ENCODE results near the gene ABCC1.
"Not testable (repeated sequence)": the region's sequence is repeated elsewhere in the genome, so short reads cannot be mapped to it uniquely, and the experiment has no call there.

The ABCC1 gene

DNA sequence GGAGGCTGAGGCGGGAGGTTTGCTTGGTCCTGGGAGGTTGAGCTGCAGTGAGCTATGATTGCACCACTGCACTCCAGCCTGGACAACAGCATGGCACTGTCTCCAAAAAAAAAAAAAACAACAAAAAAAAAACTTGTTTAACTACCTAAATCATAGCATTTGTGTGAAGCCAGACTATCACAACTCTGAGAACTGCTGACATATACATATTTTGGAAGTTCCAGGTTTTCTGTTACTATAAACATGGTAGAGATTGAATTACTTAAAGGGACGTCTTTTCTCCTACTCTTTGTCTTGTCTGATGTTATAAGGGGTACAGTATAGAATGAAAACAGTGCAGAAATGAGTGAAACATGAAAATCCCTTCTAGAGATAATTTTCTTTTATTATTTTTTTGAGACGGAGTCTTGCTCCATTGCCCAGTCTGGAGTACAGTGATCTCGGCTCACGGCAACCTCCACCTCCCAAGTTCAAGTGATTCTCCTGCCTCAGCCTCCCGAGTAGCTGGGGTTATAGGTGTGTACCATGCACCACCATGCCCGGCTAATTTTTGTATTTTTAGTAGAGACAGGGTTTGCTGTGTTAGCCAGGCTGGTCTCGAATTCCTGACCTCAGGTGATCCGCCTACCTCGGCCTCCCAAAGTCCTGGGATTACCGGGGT, 18.4 kb downstream of the ABCC1 start:
- DNase-seq = no peak

DNA sequence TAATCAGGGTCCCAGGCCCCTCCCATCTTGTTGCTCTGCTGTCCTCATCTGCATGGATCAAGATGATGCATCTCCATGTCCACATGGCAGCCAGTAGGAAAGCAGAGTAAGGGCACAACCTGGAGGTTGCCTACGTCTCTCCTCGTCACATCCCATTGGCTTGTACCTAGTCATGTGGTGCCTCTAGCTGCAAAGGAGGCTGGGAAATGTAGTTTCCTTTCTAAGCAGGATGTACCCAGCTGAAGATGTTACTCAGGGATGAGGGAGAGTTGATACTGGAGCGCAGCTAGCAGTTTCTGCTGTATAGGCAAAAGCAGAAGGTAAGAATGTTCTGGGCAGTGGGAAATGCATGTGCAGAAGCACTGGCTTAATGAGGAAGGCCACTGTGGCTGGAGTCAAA, 20.8 kb downstream of the ABCC1 start:
- peak; percentile 26 for DNase-seq

DNA sequence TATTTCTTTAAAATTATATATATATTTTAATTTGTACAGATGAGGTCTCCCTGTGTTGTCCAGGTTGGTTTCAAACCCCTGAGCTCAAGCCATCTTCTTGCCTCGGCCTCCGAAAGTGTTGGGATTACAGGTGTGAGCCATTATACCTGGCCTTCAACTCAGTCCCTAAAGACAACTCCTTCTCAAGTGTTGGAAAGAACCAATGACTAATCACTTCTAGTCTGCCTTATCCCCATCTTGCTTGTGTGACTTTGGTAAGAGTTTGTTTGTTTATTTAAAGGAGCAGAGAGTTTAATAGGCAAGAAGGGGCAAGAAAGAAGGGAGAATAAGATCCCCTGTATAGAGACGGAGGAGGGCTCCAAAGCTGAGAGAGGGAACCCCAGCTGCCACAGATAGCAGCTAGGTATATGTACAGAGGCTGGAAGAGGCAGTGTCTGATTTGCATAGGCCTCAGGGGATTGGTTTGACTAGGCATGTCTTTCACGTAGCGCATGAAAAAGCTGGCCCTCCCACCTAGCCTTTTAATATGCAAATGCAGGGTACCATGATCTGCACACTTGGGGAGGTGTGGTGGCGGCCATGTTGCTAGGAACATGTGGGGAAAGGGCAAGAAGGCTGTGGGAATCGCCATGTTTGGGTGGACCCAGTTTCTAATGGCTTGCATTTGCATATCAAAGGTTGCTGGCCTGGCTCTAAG, 21.5 kb downstream of the ABCC1 start:
- DNase-seq = no peak

DNA sequence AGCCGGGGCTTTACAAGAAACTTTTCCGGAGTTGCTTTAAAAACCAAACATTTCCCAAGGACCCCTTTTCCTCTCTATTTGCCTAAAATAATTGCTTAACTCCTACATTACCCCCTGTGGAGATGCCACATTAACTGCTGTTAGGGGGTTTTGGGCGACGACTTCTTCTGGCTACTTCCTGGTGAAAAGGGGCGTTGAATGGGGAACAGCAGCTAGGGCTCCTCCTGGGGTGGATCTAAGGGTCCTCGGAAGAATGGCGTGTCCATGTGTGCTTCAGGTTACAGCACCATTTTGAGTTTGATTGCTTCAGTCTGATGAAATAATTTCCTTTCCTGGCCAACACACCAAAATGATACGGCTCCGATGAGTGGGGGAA, 22.0 kb downstream of the ABCC1 start:
- DNase-seq = no peak

DNA sequence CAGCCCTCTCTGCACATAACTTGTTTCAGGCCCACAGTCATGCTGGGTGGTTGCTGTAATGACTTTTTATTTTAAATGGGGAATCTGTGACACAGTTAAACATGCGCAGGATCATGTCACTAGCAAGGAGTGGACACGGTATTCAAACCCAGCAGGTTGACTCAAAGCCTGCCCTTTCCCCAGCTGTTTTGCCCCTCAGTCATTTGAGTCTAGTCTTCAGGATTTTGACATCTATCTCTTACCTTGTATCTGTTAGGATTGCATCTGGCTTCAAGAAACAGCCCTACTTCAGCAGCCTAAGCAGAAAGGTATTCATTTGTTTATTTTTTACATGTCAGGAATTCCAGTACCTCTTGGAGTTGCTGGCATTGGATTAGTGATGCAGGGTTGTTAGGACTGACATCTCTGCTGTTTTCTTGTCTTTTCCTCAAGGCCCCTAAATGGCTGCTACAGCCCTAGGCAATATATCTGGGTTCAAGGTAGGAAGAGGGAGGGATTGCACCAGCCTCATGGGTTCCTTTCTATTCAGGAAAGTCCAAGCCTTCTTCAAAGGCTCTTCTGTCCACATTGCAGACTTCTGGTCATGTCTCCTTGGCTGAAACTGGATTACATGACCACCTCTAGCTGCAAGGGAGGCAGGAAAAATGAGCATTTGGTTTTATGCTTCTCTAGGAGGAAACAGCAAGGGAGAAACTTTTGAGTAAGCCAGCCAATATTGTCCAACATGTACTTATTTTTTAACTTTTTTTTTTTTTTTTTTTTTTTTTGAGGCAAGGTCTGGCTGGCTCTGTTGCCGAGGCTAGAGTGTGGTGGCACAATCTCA, 22.8 kb downstream of the ABCC1 start:
- no peak for DNase-seq

DNA sequence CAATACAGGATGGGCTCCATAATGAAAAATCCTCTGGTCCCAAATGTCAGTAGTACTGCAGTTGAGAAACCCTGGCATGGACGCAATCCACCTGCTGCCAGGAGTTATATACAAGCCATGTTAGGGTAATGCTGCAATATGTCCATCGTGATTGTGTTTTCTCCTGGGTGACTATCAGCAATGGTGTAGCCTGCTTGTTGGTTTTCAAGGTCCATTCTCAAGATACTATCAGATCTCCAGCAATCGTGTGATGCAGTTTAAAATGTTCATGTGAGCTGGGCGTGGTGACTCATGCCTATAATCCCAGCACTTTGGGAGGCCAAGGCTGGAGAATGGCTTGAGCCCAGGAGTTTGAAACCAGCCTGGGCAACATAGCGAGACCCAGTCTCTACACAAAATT, 24.0 kb downstream of the ABCC1 start:
- DNase-seq = no peak

GRCh38 chr16:15974057-15974456, 24.6 kb downstream of the ABCC1 start:
- DNase-seq = no peak

DNA sequence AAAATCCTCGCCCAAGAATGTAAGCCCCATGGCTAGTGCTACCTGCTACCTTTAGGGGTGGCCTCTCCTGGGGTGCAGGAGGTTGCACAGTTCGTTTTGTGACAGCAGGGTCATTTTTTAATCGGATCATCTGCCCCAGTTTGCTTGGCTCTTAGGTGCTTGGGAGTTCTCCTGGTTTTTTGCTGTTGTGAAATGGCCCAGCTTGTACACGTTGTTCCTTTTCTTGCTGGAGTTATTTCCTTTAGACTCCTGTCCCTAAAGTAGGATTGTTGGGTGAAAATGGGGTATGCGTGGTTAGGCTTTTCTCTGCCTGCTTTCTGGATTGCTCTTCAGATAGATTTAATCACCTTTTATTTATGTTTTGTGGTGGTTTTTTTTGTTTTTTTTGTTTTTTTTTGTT, 25.8 kb downstream of the ABCC1 start:
- no peak for DNase-seq

- DNase-seq = no peak
Measured at GRCh38 chr16:15976225-15976812, 26.9 kb downstream of the ABCC1 start.

- DNase-seq = no peak
Measured at GRCh38 chr16:15976929-15977637, 27.7 kb downstream of the ABCC1 start.

DNA sequence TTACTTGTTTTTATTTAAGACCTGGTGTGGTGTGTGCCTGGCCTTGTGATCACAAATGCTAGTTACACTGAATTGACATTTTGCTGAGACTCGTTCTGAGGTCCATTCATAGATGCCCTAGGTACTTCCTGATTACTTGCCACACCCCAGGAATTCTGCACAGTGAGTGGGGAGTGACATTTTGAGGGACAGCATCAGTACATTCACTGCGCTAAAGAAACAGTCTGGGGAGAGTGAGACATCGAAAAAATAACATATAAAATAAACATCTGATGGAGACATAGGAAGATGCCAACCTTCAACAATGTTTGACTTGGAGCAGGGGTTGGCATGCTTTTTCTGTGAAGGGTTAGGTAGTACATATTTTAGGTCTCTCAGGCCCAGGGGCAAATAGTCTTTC, 30.4 kb downstream of the ABCC1 start:
- no peak for DNase-seq

GRCh38 chr16:15980329-15980728, 30.9 kb downstream of the ABCC1 start:
- DNase-seq = no peak

DNA sequence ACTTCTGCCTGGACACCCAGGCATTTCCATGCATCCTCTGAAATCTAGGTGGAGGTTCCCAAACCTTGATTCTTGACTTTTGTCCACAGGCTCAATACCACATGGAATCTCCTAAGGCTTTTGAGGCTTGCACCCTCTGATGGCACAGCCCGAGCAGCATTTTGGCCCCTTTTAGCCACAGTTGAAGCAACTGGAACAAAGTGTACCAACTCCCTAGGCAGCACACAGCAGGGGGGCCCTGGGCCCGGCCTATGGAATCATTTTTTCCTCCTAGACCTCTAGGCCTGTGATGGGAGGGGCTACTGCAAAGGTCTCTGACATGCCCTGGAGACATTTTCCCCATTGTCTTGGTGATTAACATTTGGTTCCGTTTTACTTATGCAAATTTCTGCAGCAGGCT, 32.0 kb downstream of the ABCC1 start:
- DNase-seq = no peak

GRCh38 chr16:15982194-15982915, 32.9 kb downstream of the ABCC1 start:
- DNase-seq = not testable (repeated sequence)

DNA sequence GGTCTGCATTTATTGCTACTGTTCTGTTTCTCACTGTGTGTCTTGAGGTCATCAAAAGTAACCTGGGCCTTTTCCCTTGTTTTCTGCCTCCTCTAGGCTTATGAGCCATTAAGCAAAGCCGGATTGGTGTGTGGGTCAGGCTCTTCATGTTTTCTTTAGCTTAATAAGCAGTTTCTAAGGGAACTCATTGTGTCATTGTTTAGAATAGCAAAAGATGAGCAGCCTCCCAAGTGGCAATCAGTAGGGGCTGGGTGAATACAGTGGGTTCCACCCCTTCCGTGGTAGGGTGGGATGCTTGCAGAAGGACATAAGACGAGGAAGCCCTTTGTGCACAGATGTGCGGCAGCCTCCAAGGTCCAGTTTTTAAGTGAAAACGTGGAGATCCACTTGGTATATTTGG, 34.5 kb downstream of the ABCC1 start:
- no peak for DNase-seq

- no peak for DNase-seq
Measured at GRCh38 chr16:15985144-15985543, 35.7 kb downstream of the ABCC1 start.

- DNase-seq = no peak
Measured at GRCh38 chr16:15986261-15986660, 36.8 kb downstream of the ABCC1 start.

GRCh38 chr16:15988268-15989013, 39.0 kb downstream of the ABCC1 start:
- peak; percentile 30 for DNase-seq

- DNase-seq = no peak
Measured at GRCh38 chr16:15990902-15991301, 41.5 kb downstream of the ABCC1 start.

- DNase-seq = no peak
Measured at GRCh38 chr16:15993128-15993527, 43.7 kb downstream of the ABCC1 start.

DNA sequence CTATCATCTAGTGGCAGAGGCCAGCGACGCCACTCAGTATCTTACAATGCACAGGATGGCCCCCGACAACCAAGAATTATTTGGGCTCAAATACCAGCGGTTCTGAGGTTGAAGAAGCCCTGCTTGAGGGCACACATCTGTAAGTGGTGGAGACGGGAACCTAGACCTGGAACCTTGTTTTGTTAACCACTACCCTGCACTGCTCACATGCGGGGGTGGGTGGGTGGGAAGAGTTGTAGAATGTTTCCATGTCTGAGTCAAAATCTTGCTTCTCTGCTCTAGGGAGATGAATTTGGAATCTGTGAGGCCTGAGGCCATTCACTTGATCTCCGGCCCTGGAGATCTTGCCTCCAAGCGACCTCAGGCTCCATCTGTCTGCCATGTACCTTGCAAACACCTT, 44.1 kb downstream of the ABCC1 start:
- DNase-seq = no peak
